ENCODE measurements around the gene MTM1.

- TF ChIP-seq, protein P1, sequence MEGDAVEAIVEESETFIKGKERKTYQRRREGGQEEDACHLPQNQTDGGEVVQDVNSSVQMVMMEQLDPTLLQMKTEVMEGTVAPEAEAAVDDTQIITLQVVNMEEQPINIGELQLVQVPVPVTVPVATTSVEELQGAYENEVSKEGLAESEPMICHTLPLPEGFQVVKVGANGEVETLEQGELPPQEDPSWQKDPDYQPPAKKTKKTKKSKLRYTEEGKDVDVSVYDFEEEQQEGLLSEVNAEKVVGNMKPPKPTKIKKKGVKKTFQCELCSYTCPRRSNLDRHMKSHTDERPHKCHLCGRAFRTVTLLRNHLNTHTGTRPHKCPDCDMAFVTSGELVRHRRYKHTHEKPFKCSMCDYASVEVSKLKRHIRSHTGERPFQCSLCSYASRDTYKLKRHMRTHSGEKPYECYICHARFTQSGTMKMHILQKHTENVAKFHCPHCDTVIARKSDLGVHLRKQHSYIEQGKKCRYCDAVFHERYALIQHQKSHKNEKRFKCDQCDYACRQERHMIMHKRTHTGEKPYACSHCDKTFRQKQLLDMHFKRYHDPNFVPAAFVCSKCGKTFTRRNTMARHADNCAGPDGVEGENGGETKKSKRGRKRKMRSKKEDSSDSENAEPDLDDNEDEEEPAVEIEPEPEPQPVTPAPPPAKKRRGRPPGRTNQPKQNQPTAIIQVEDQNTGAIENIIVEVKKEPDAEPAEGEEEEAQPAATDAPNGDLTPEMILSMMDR (conservative IDR thresholded peaks at IDR 0.05), result no peak
- no peak for TF ChIP-seq EZH2 (IDR thresholded peaks at IDR 0.05; ENCODE audit: low read depth)
These were observed 55.2 kb downstream of the MTM1 start for GRCh38 chrX:150623583-150623982.

Data from PC-9 (cell line).